ENCODE results near the gene S100A1.
A peak's percentile ranks its signal among the peaks of the same experiment; 100 is the strongest.
"Not testable (repeated sequence)": the region's sequence is repeated elsewhere in the genome, so short reads cannot be mapped to it uniquely, and the experiment has no call there.

Gene S100A1

DNA sequence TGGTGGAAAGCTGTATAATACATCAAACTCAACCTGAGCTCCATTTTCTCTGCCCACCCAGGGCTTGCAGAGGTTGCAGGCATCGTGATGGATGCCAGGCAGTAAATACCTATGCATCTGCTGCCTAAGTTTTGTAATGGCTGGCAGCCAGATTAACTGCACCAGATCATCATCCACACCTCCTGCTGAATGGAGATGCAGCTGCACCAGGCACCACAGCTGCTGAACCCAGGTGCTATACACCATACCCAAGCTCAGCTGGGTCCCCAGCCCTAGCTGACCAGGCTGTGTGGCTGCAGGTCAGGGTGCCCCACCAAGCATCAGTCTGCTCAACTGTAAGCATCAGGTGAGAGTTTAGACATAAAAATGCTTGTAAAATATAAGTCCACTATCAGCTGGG, 23.5 kb downstream of the S100A1 start:
- no peak for DNase-seq (ENCODE audit: extremely low read depth in 1 of 2, low read depth in 1 of 2)

DNA sequence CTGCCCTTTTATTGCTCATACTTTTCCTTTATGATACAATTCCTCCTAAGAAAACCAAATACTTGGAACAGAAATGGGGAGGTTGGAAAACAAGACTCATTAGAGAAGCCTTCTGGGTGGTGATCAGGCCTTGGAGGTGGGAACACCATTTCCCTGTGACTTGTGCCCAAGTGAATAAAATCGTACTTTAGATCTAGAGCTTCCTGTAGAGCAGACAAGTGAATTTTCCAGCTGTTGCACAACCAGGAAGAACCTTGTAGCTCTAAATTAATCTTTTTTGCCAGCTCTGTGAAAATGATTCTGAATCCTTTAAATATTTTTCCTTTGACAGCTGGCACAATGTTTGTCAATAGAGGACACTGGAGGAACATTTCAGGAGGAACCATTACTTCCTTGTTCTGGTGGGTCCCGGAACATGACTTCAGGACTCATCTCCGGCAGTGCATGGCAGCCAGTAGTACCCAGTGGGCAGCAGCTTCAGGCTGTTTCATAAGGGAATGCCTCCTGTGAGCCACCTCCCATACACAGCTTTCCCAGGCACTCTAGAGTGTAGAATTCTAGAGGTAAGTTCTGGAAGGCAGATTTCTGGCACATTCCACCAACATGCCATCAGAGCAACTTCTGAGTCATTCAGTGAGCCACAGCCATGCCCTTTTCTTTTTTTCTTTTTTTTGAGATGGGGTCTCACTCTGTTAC, 24.7 kb downstream of the S100A1 start:
- no peak for DNase-seq (ENCODE audit: extremely low read depth in 1 of 2, low read depth in 1 of 2)

DNA sequence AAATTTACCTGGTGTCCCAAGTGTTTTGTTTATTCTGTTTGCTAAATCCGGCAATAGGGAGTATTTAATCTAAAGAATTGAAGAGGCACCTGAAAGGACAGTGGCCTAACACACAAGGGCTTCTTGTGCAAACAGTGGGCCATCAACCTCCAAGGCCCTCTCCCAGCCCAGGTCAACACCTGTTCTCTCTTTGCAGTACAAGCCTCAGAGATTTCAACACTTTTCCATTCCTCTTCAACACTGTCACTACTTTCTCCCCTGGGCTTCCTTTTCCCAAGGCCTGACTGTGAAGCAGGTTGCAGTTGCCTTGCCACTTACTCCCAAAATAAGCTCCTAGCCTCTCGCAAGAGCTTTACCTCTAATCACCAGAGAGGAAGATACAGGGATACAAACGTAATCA, 27.1 kb downstream of the S100A1 start:
- no peak for DNase-seq (ENCODE audit: extremely low read depth in 1 of 2, low read depth in 1 of 2)

DNA sequence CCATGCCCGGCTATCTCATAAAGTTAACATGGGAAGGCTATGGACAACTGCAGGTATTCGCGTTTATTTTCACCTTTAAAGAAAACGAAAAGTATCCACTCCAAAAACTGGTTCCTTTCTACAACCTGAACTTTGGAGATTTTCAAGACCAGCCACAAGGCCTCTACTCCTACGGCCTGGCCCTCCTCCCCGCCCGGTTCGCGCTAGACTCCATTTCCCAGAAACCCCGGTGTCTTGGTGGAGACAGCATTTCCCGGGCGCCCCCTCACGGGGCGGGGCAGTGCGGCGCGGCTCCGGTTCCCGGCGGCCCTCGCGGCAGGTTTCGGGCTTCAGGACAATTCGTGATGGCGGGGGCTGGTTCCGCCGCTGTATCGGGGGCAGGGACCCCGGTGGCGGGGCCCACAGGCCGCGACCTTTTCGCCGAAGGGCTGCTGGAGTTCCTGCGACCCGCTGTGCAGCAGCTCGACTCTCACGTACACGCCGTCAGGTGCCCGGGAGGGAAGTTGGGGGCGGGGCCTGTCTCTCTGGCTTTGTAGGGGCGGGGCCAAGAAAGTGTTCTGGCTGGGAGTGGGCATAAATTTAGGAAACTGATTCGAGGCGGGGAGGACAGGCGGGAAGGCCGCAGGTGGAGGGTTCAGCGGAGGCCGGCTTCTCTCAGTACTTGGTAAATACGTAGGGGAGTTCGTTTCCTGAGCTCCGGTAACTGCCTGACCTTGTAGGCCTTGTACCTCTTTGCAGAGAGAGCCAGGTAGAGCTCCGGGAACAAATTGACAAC, 30.4 kb downstream of the S100A1 start, which contains the start of gene SNAPIN:
SNAPIN (plus strand) TSS at position 304 of the 775 bp plus-strand sequence; CDS start at position 345, 41 bp downstream.
- peak; percentile 65 to 83 for DNase-seq (ENCODE audit: extremely low read depth in 1 of 2, low read depth in 1 of 2)

DNA sequence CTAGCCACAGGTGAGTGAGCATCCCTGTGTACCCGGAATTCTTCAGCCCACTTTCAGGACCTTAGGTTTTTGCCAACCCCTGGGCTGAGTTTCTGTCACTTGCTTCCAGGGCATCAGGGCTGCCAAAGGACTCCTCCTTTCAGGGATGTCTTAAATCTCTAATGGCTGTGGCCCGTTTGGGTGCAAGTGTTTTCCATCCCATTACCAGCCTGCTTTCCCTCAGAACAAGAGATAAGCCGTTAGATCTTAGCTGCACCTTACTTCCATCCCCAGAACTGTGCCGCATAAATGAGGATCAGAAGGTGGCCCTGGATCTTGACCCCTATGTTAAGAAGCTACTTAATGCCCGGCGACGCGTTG, 30.9 kb downstream of the S100A1 start:
- DNase-seq (ENCODE audit: extremely low read depth in 1 of 2, low read depth in 1 of 2), result no peak

DNA sequence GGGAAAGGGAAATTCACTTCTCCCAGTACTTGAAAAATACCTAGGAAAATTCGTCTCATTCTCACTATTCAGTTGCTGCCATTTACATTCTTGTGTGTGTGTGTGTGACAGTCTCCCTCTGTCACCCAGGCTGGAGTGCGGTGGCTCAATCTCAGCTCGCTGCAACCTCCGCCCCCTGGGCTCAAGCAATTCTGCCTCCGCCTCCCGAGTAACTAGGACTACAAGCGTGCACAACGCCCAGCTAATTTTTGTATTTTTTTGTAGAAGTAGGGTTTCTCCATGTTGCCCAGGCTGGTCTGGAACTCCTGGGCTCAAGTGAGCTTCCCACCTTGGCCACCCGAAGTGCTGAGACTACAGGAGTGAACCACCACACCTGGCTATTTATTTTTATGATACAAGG, 31.4 kb downstream of the S100A1 start:
- no peak for DNase-seq (ENCODE audit: extremely low read depth in 1 of 2, low read depth in 1 of 2)

DNA sequence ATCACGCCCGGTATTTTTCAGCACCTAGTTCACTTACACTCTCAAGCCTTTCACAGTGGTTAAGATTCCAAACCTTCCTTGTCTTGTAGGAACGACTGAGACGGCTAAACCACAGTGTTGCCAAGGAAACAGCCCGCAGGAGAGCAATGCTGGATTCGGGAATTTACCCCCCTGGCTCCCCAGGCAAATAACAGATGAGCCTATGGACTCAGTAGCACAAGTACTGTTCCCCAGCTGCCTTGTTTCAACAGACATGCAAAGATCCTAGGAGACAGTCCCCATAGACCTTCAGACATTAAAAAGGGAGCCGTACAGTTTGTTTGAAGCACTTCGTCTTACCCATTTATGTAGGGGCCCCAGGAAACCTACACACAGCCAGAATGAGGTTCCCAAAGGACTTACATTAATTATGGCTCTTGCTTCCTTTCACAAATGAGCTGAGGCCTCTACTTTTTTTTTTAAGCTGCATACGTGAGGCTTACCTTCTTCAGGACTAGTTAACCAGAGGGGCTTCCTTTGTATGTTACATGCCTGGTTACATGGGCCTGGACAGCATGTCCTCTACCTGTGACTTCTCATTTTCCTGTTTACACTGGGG, 33.0 kb downstream of the S100A1 start:
- no peak for DNase-seq (ENCODE audit: extremely low read depth in 1 of 2, low read depth in 1 of 2)

DNA sequence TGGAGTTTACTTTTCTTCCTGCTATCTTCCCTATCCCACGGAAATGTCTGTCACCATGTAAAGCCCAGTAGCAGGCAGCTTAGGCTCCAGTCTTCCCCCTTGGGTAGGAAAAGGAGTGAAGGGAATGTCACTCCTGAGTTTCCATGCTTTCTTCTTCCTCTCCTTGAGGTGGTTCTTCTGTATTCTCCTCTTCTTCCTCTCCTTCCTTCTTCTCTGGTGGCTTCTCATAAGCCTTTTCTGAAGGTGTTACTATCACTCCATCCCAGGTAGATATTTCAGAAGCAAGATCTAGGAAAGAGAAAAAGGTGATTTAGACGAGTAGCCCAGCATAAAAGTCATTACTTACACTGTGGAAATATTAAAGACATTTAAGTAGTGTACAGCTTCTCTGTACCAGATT, 34.0 kb downstream of the S100A1 start:
- DNase-seq (ENCODE audit: extremely low read depth in 1 of 2, low read depth in 1 of 2), result no peak

DNA sequence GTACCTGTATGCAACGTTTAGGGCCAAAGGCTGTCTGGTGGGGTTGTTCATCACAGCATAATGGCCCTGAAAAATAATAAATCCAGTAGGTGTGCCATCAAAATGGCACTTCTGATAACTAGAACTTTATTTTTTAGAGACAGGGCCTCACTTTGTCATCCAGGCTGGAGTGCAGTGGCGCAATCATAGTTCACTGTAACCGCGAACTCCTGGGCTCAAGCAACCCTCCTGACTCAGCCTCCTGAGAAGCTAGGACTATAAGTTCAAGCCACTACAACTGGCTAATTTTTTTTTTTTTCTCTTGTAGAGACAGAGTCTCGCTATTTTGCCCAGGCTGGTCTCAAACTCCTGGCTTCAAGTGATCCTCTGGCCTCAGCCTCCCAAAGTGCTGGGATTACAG, 35.0 kb downstream of the S100A1 start:
- no peak for DNase-seq (ENCODE audit: extremely low read depth in 1 of 2, low read depth in 1 of 2)

DNA sequence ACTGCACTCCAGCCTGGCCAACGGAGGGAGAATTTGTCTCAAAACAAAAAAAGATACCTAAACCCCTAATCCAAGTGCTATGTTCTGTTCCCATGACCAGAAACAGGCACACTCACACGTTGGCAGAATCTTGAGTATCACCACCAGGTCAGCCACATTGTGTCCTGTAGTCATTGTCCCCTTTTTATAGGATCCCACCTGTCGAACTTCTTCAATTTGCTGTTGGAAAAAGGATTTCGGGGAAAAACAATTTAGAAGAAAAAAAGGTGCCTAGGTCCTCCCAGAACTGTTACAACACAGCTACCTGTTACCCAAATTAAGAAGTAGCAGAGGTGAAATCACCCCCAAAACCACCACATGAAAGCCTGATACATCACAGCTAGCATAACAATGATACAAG, 39.2 kb downstream of the S100A1 start:
- no peak for DNase-seq (ENCODE audit: extremely low read depth in 1 of 2, low read depth in 1 of 2)

DNA sequence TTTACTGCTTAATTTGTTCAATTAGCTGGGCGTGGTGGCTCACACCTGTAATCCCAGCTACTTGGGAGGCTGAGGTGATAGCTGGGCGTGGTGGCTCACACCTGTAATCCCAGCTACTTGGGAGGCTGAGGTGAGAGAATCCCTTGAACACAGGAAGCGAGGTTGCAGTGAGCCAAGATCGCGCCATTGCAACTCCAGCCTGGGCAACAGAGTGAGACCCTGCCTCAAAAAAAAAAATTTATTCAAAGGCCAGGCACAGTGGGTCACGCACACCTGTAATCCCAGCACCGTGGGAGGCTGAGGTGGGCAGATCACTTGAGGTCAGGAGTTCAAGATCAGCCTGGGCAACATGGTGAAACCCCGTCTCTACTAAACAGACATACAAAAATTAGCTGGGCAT, 40.4 kb downstream of the S100A1 start:
- not testable (repeated sequence) for DNase-seq (ENCODE audit: extremely low read depth in 1 of 2, low read depth in 1 of 2)

DNA sequence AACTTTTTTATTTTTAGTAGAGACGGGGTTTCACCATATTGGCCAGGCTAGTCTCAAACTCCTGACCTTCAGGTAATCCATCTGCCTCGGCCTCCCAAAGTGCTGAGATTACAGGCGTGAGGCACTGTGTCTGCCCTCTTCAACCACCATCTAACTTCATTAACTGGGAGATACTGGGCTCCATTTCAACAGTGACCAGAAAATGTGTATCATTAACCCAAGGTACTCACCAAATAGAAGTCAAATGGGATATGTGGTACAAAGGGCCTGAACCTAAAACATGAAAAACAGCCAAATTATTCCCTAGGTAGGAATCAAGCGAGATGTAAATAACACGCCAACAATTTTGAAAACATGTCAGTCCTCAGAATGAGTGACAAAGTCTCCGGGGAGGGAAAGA, 41.4 kb downstream of the S100A1 start:
- no peak for DNase-seq (ENCODE audit: extremely low read depth in 1 of 2, low read depth in 1 of 2)

DNA sequence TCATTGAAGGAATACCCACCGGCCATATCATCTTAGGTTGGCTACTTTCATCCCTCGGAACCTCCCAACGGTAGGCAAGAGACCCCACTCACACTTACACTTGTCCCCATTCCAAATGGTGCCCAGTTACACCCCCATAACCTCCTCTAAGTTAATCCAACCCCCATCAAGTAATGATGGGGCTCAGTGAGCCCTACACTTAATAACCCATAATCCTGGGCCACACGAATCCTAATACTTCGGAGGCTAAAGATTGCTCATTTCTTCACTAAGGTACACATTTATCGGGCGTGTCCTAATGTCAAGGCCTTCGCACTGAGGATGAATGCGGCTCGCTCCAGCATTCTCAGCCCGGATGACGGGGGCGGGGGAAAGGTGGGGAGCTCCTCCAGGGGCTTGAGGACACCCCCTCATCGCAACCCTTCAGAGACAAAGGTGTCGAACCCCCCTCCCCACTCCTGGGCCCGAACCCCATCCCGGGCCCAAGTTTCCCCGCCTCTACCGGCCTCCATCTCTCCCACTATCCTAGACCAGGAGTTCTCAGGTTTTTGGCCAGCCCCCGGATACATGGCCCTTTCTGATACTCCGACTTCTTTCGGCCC, 42.1 kb downstream of the S100A1 start:
- no peak for DNase-seq (ENCODE audit: extremely low read depth in 1 of 2, low read depth in 1 of 2)

DNA sequence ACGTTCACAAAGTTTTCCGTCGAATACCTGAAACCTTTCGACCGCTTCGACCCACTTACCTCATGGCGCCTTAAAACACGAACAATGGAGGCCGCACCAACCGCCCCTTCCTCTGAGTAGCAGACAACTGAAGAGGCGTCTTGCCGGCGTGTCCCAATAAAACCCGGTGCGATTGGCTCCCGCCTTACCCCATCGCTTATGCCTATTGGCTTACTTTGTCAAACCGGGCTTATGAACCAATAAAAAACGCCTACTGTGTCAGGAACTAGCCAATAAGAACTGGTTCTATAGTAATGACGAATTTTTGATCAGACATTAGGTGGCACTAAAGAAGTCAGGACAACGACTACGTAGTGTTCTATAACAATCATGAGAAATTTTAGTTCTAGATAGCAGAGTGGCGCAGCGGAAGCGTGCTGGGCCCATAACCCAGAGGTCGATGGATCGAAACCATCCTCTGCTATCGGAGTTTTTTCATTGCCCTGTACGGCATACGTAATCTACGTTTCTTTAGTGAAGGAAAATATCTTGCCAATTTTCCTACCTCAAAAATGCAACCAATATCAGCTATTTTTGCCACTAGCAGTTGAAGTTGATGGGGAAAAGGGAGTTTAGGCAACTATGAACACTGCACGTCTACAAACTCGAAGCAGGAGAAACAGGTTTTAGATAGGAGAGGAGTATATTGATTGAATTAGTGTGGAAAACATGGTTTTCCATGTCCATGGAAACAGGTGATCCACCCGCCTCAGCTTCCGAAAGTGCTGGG, 42.8 kb downstream of the S100A1 start, which contains the start of gene ILF2:
ILF2 (minus strand) TSS at position 135 of the 769 bp plus-strand sequence; CDS start at position 64, 71 bp downstream.
- peak; percentile 91 to 97 for DNase-seq (ENCODE audit: extremely low read depth in 1 of 2, low read depth in 1 of 2)

DNA sequence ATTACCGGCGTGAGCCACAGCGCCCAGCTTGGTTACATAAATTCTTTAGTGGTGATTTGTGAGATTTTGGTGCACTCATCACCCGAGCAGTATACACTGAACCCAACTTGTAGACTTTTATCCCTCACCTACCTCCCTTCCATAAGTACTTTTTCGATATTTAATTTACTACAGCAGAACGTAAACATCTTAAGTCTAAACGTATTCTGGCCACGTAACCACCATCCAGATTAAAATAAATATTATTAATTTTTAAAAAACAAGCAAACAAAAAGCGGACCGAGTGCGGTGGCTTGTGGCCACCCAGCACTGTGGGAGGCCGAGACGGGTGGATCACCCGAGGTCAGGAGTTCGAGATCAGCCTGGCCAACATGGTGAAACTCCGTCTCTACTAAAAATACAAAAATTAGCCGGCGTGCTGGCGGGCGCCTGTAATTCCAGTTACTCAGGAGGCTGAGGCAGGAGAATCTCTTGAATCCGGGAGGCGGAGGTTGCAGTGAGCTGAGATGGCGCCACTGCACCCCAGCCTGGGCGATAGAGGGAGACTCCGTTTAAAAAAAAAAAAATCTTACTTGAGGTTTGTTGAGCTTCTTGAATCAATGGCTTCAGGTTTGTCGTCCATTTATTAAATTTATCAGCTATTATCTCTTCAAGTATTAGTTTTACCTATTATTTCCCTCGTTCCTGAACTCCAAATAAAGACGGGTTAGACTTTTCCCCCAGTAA, 43.6 kb downstream of the S100A1 start:
- peak in 1 of 2 donors; percentile 8 for DNase-seq (ENCODE audit: extremely low read depth in 1 of 2, low read depth in 1 of 2)

DNA sequence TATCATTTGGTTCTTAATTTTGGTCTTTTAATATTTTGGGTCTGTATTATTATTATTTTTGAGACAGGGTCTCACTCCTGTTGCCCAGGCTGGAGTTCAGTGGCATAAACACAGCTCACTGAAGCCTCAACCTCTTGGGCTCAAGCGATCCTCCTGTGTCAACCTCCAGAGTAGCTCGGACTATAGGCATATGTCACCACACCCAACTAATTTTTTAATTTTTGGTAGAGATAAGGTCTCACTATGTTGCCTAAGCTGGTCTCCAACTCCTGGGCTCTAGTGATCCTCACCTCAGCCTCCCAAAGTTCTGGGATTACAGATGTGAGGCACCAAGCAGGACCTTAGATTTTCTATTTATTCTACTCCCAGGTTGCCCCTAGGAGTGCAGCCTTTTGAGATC, 45.3 kb downstream of the S100A1 start:
- DNase-seq (ENCODE audit: extremely low read depth in 1 of 2, low read depth in 1 of 2), result no peak

DNA sequence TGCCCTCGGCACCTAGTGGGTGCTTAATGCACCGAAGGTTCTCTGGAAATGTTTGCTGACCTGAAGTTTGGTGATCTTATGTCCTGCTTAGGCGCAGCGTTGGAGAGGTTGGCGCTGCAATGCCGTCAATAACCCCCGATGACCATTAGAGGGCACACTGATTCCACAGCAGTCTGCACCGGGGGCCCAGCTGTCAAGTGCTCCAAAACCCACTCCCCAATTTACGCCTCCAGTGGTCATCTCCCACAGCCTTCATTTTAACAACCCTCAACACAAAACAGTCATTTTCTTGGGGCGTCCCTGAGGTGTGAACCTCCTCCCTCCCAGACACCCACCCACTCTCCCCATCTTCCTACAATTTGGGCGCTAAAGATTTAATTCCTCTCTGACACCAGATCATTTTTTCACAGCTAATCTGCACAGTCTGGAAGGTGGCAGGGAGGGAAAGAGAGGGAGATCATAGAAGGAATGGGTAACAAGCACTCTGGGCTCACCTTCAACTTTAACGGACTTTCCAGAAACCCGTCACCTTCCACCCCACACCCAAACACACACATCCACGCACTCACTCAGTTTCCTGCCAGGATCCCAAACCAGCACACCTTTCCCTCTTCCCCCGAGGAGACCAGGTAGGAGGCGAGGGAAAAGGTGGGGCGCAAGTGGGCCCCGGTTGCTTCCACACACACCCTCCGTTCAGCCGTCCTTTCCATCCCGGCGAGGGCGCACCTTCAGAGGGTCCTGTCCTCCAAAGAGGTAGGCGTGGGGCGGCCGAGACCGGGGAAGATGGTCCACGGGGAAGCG, 49.7 kb downstream of the S100A1 start:
- DNase-seq (ENCODE audit: extremely low read depth in 1 of 2, low read depth in 1 of 2), result peak in 1 of 2 donors; percentile 17

DNA sequence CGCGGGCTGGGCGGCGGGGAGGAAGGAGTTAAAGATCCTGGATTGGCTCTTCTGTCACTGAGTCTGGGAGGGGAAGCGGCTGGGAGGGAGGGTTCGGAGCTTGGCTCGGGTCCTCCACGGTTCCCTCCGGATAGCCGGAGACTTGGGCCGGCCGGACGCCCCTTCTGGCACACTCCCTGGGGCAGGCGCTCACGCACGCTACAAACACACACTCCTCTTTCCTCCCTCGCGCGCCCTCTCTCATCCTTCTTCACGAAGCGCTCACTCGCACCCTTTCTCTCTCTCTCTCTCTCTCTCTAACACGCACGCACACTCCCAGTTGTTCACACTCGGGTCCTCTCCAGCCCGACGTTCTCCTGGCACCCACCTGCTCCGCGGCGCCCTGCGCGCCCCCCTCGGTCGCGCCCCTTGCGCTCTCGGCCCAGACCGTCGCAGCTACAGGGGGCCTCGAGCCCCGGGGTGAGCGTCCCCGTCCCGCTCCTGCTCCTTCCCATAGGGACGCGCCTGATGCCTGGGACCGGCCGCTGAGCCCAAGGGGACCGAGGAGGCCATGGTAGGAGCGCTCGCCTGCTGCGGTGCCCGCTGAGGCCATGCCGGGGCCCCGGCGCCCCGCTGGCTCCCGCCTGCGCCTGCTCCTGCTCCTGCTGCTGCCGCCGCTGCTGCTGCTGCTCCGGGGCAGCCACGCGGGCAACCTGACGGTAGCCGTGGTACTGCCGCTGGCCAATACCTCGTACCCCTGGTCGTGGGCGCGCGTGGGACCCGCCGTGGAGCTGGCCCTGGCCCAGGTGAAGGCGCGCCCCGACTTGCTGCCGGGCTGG, 50.5 kb downstream of the S100A1 start, which contains the start of gene NPR1:
NPR1 (plus strand) TSS at position 170 of the 818 bp plus-strand sequence; CDS start at position 591, 421 bp downstream.
- no peak for DNase-seq (ENCODE audit: extremely low read depth in 1 of 2, low read depth in 1 of 2)
